Subcutaneous adipose tissue (tissue), 4 donors: ENCODE results near the gene NXPE1. TPM values are rescaled to one million over a fixed set of nuclear protein-coding genes. Genes with fewer than 3 reads are reported as not detected.

Experiments
- total RNA-seq, 4 donors: library from RNA; depleted of rRNA; stranded (reverse); fragments of >200 nt; gene quantifications; one replicate each; pipeline ENCODE4 v1.1.0, GENCODE V29; 2016
- TF ChIP-seq, protein P1 (sequence below): fragments of 450-650 bp; IDR thresholded peaks from one replicate; pipeline ENCODE4 v1.5.1; 2016; ENCODE audit warnings: low read depth, mild to moderate bottlenecking, control low read depth, antibody characterized with exemption, moderate library complexity

The NXPE1 gene
- total RNA-seq, 4 donors from 2014 or later, result not detected

- TF ChIP-seq, protein P1, sequence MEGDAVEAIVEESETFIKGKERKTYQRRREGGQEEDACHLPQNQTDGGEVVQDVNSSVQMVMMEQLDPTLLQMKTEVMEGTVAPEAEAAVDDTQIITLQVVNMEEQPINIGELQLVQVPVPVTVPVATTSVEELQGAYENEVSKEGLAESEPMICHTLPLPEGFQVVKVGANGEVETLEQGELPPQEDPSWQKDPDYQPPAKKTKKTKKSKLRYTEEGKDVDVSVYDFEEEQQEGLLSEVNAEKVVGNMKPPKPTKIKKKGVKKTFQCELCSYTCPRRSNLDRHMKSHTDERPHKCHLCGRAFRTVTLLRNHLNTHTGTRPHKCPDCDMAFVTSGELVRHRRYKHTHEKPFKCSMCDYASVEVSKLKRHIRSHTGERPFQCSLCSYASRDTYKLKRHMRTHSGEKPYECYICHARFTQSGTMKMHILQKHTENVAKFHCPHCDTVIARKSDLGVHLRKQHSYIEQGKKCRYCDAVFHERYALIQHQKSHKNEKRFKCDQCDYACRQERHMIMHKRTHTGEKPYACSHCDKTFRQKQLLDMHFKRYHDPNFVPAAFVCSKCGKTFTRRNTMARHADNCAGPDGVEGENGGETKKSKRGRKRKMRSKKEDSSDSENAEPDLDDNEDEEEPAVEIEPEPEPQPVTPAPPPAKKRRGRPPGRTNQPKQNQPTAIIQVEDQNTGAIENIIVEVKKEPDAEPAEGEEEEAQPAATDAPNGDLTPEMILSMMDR, result no peak
Measured at GRCh38 chr11:114499756-114500155, 59.9 kb downstream of the NXPE1 start.

- TF ChIP-seq, protein P1, result no peak
Measured at GRCh38 chr11:114496915-114497314, 62.8 kb downstream of the NXPE1 start.

- TF ChIP-seq, protein P1, result no peak
Measured at GRCh38 chr11:114483929-114484328, 75.8 kb downstream of the NXPE1 start.

DNA sequence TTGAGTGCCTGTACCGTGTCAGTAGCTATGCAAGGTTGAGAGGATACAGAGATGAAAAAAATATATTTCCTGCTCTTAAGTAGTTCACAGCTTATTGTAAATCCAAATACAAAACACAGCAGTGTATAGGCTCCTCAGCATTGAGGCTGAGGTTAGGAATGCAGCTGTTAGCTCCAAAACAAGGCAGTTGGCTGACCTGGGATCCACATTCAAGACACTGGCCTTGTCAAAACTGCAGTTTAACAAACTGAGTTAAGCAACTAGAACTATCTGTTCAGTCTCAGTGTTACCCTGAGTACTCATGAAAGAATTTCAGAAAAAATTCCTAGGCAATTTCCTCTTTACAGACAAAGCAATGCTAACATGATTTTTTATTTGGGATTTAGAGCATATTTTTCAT lies 77.6 kb downstream of the NXPE1 start:
- TF ChIP-seq, protein P1, result no peak

- TF ChIP-seq, protein P1, result no peak
Measured at GRCh38 chr11:114479331-114479730, 80.3 kb downstream of the NXPE1 start.

GRCh38 chr11:114478768-114479167 lies 80.9 kb downstream of the NXPE1 start:
- TF ChIP-seq, protein P1, result no peak

- TF ChIP-seq, protein P1, result no peak
Measured at GRCh38 chr11:114478001-114478410, 81.7 kb downstream of the NXPE1 start.
